GM18907 (cell line): ENCODE results near the gene MRRF.
A peak's percentile ranks its signal among the peaks of the same experiment; 100 is the strongest.

ENCODE experiments used
- ATAC-seq: cut with Tn5 transposase; IDR thresholded peaks from one replicate; pipeline ENCODE4 v1.9.1; 2021; ENCODE audit warnings: mild to moderate bottlenecking, moderate library complexity; ENCODE audit not compliant: unreplicated experiment

MRRF gene

GRCh38 chr9:122264360-122265148 is at the start of gene MRRF, which contains the start of gene RBM18:
TSS of gene MRRF (plus strand) at chr9:122264882. CDS start at chr9:122270892, 6,010 bp downstream.
TSS of gene RBM18 (minus strand) at chr9:122264840. CDS start at chr9:122261492, 3,348 bp downstream.
- peak; percentile 85 for ATAC-seq

GRCh38 chr9:122215663-122216062 is 49.0 kb upstream of the MRRF start:
- ATAC-seq = no peak

GRCh38 chr9:122216138-122216797 is 48.4 kb upstream of the MRRF start:
- no peak for ATAC-seq

GRCh38 chr9:122216798-122217418 is 47.8 kb upstream of the MRRF start:
- ATAC-seq = no peak

- ATAC-seq = no peak
Observed at GRCh38 chr9:122217640-122218039, 47.0 kb upstream of the MRRF start.

GRCh38 chr9:122218071-122218934 is 46.4 kb upstream of the MRRF start:
- ATAC-seq = no peak

GRCh38 chr9:122218935-122219855 is 45.5 kb upstream of the MRRF start:
- no peak for ATAC-seq

- no peak for ATAC-seq
Observed at GRCh38 chr9:122219856-122220672, 44.6 kb upstream of the MRRF start.

GRCh38 chr9:122220673-122221182 is 44.0 kb upstream of the MRRF start:
- ATAC-seq = no peak

- no peak for ATAC-seq
Observed at GRCh38 chr9:122221183-122221811, 43.4 kb upstream of the MRRF start.

GRCh38 chr9:122222791-122223190 is 41.9 kb upstream of the MRRF start:
- ATAC-seq = no peak

- ATAC-seq = no peak
Observed at GRCh38 chr9:122223435-122223834, 41.2 kb upstream of the MRRF start.

GRCh38 chr9:122225312-122226141 is 39.2 kb upstream of the MRRF start:
- no peak for ATAC-seq

GRCh38 chr9:122226142-122226757 is 38.4 kb upstream of the MRRF start:
- no peak for ATAC-seq

- ATAC-seq = no peak
Observed at GRCh38 chr9:122226758-122227574, 37.7 kb upstream of the MRRF start.

- no peak for ATAC-seq
Observed at GRCh38 chr9:122227575-122227900, 37.1 kb upstream of the MRRF start.
